ENCODE results near the gene PIANP.

The PIANP gene

DNA sequence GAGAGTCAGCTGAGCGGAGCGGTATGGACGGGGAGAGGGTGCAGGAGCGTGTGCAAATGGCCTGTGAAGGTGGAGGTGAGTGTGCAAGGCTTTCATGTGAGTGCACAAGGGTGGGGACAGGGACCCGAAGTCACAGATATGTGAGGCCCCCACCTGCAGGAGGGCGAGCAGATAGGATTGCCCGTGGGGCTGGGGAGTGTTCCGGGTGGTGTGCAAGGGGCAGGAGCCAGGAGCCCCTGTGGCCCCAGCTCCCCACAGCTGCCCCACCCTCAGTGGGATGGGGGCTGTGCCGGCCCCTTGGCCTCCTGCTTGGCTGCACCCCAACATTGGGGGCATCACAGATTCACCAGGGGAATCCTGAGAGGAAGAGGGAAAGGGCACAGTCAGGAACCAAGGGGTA is 5.9 kb downstream of the PIANP start:
- H3K4me2 ChIP-seq (ENCODE audit: low read length) = no peak overlapping the region
- TF ChIP-seq, protein P1, sequence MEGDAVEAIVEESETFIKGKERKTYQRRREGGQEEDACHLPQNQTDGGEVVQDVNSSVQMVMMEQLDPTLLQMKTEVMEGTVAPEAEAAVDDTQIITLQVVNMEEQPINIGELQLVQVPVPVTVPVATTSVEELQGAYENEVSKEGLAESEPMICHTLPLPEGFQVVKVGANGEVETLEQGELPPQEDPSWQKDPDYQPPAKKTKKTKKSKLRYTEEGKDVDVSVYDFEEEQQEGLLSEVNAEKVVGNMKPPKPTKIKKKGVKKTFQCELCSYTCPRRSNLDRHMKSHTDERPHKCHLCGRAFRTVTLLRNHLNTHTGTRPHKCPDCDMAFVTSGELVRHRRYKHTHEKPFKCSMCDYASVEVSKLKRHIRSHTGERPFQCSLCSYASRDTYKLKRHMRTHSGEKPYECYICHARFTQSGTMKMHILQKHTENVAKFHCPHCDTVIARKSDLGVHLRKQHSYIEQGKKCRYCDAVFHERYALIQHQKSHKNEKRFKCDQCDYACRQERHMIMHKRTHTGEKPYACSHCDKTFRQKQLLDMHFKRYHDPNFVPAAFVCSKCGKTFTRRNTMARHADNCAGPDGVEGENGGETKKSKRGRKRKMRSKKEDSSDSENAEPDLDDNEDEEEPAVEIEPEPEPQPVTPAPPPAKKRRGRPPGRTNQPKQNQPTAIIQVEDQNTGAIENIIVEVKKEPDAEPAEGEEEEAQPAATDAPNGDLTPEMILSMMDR (IDR thresholded peaks at IDR 0.05) = no peak
- peaks cover 2% of the 10 kb centered on the region for H3K79me2 ChIP-seq
- no peaks in the 10 kb centered on the region for H3K4me1 ChIP-seq
- no peak overlapping the region for H3K27ac ChIP-seq
- no peaks in the 10 kb centered on the region for H3K36me3 ChIP-seq (ENCODE audit: control insufficient read depth, insufficient read depth, low read length)
- no peak overlapping the region for H2AFZ ChIP-seq
- H3K4me3 ChIP-seq (ENCODE audit: low read depth, low read length) = no peak overlapping the region
- no peak overlapping the region for H3K9ac ChIP-seq
- no peaks in the 10 kb centered on the region for H3K27me3 ChIP-seq (ENCODE audit: control insufficient read depth, insufficient read depth, low read length)
- H3K9me3 ChIP-seq (ENCODE audit: control insufficient read depth, low read length) = no peaks in the 10 kb centered on the region

DNA sequence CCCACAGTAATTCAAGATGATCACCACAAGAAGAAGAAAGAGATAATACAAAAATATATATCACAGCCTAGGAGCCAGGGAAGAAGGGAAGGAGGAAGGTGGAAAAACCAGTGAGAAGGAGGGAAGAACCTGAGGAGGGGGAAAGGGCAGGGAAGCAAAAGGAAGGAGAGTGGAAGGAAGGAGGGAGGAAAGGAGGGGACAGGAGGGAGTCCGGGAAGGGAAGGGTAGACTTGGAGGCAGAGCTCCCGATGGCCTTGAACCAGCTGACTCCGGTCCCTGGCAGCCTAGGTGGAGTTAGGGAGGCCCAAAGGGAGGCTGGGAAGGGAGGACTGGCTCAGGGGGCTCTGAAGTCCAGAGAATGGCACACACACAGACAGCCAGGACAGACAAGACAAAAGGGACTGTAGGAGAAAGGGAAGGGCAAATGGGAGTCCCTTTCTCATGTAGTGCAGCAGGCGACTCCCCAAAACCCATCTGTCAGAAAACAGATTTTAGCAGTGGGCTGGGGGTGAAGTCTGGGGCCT is 6.7 kb downstream of the PIANP start:
- no peaks in the 10 kb centered on the region for H3K27me3 ChIP-seq (ENCODE audit: control insufficient read depth, insufficient read depth, low read length)
- H3K4me1 ChIP-seq = no peaks in the 10 kb centered on the region
- H3K4me3 ChIP-seq (ENCODE audit: low read depth, low read length) = no peak overlapping the region
- H3K9me3 ChIP-seq (ENCODE audit: control insufficient read depth, low read length) = no peaks in the 10 kb centered on the region
- no peak overlapping the region for H2AFZ ChIP-seq
- no peaks in the 10 kb centered on the region for H3K36me3 ChIP-seq (ENCODE audit: control insufficient read depth, insufficient read depth, low read length)
- no peak overlapping the region for H3K27ac ChIP-seq
- no peak overlapping the region for H3K9ac ChIP-seq
- H3K79me2 ChIP-seq = peaks cover 2% of the 10 kb centered on the region
- TF ChIP-seq, protein P1 (IDR thresholded peaks at IDR 0.05) = no peak
- H3K4me2 ChIP-seq (ENCODE audit: low read length) = no peak overlapping the region

DNA sequence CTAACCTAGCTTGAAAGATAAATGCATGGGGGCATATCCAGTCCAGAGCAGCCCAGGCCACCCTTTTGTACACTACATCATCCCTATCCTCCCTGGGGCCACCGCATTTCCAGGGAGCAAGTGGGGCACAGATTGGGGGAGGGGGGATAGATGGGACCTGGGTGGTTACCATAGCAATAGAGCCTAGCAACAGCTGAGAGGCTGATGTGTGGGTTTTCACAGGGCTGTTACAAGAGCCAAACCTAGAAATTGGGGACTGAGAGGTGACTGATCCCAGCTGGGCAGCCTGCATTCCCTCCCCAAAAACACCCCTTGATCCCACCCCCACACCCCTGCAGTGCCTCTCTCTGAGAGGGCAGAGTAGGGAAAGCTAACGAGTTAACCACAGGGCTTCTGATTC is 7.7 kb downstream of the PIANP start:
- Histone ChIP-seq H2AFZ (no peak overlapping the region), H3K9me3 (ENCODE audit: control insufficient read depth, low read length) (no peaks in the 10 kb centered on the region), H3K9ac (no peak overlapping the region), H3K27me3 (ENCODE audit: control insufficient read depth, insufficient read depth, low read length) (no peaks in the 10 kb centered on the region), H3K4me3 (ENCODE audit: low read depth, low read length) (no peak overlapping the region), H3K36me3 (ENCODE audit: control insufficient read depth, insufficient read depth, low read length) (no peaks in the 10 kb centered on the region), H3K27ac (no peak overlapping the region), H3K79me2 (peaks cover 2% of the 10 kb centered on the region), H3K4me2 (ENCODE audit: low read length) (no peak overlapping the region), H3K4me1 (peaks cover 6% of the 10 kb centered on the region)
- TF ChIP-seq, protein P1 (IDR thresholded peaks at IDR 0.05) = no peak

DNA sequence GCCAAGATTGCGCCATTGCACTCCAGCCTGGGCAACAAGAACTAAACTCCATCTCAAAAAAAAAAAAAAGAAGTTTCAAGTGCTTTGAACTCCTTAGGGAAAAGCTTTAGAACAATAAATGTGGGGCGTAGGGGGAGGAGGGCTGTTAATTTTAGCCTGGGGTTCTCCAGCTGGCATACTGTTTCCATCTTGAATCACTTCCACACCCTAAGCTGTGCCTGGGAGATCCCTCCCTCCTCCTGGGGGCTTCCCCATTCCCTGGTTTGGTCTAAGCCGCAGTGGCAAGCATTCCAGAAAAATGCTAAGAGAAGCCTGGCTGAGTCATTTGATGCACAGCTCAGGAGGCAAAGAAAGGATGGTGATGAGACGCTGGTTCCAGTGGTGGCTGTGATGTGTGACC is 9.1 kb downstream of the PIANP start:
- Histone ChIP-seq H3K4me3 (ENCODE audit: low read depth, low read length) (no peak overlapping the region), H3K36me3 (ENCODE audit: control insufficient read depth, insufficient read depth, low read length) (no peaks in the 10 kb centered on the region), H3K79me2 (peaks cover 3% of the 10 kb centered on the region), H3K9me3 (ENCODE audit: control insufficient read depth, low read length) (no peaks in the 10 kb centered on the region), H3K4me1 (peaks cover 13% of the 10 kb centered on the region), H3K9ac (no peak overlapping the region), H2AFZ (no peak overlapping the region), H3K4me2 (ENCODE audit: low read length) (no peak overlapping the region), H3K27ac (no peak overlapping the region), H3K27me3 (ENCODE audit: control insufficient read depth, insufficient read depth, low read length) (no peaks in the 10 kb centered on the region)
- TF ChIP-seq, protein P1 (IDR thresholded peaks at IDR 0.05) = no peak

All from parathyroid adenoma (tissue), 2 donors.